NT2/D1 (cell line): ENCODE data around the gene HSPA8.
"Not testable (repeated sequence)": the region's sequence is repeated elsewhere in the genome, so short reads cannot be mapped to it uniquely, and the experiment has no call there.

Source experiments
- DNase-seq: peaks from one replicate; pipeline ENCODE4 v3.0.0-alpha.2; 2011; ENCODE audit warnings: low read depth, low spot score
- H3K27me3 ChIP-seq: 2 replicates; pipeline ENCODE4 v1.6.0; 2011; ENCODE audit warnings: mild to moderate bottlenecking; ENCODE audit not compliant: insufficient read length, insufficient read depth
- H3K36me3 ChIP-seq: 2 replicates; pipeline ENCODE4 v1.6.1; 2011; ENCODE audit warnings: mild to moderate bottlenecking, low read length, mixed read lengths; ENCODE audit not compliant: insufficient read depth, insufficient read length
- H3K4me1 ChIP-seq: 2 replicates; pipeline ENCODE4 v1.5.1; 2011; ENCODE audit not compliant: insufficient read depth, insufficient read length
- H3K4me3 ChIP-seq: 2 replicates; pipeline ENCODE4 v1.5.1; 2011; ENCODE audit warnings: low read depth; ENCODE audit not compliant: insufficient read length
- H3K9ac ChIP-seq: 2 replicates; pipeline ENCODE4 v1.6.0; 2011; ENCODE audit warnings: low read depth; ENCODE audit not compliant: insufficient read length
- H3K9me3 ChIP-seq: 2 replicates; pipeline ENCODE4 v1.5.1; 2011; ENCODE audit warnings: mild to moderate bottlenecking, low read length; ENCODE audit not compliant: insufficient read depth
- SUZ12 ChIP-seq: IDR thresholded peaks from 2 replicates; pipeline ENCODE4 v1.6.1; 2011; ENCODE audit not compliant: insufficient read length, insufficient read depth; ENCODE audit errors: extremely low read depth
- YY1 ChIP-seq: IDR thresholded peaks from 2 replicates; pipeline ENCODE4 v1.6.1; 2011; ENCODE audit not compliant: insufficient read length, insufficient read depth
- ZNF274 ChIP-seq: IDR thresholded peaks from 2 replicates; pipeline ENCODE4 v1.6.1; 2011; ENCODE audit warnings: mild to moderate bottlenecking, low read depth, low read length

HSPA8 gene

GRCh38 chr11:123098990-123099389 lies 37.1 kb upstream of the HSPA8 start:
- no peak for DNase-seq
- H3K4me1 ChIP-seq = no peaks in the 10 kb centered on the region
- H3K9ac ChIP-seq = no peak overlapping the region
- TF ChIP-seq SUZ12 (no peak), YY1 (no peak), ZNF274 (no peak)
- peaks cover 16% of the 10 kb centered on the region for H3K36me3 ChIP-seq
- no peaks in the 10 kb centered on the region for H3K27me3 ChIP-seq
- no peaks in the 10 kb centered on the region for H3K9me3 ChIP-seq
- no peak overlapping the region for H3K4me3 ChIP-seq

GRCh38 chr11:123093739-123094138 lies 31.8 kb upstream of the HSPA8 start:
- Histone ChIP-seq H3K4me1 (no peaks in the 10 kb centered on the region), H3K27me3 (no peaks in the 10 kb centered on the region), H3K36me3 (peaks cover 18% of the 10 kb centered on the region), H3K9ac (no peak overlapping the region), H3K4me3 (no peak overlapping the region), H3K9me3 (no peaks in the 10 kb centered on the region)
- DNase-seq = no peak
- TF ChIP-seq YY1 (no peak), SUZ12 (no peak), ZNF274 (no peak)

GRCh38 chr11:123091506-123091905 lies 29.6 kb upstream of the HSPA8 start:
- TF ChIP-seq YY1 = no peak
- TF ChIP-seq ZNF274 = no peak
- no peak for TF ChIP-seq SUZ12
- no peaks in the 10 kb centered on the region for H3K4me1 ChIP-seq
- no peak for DNase-seq
- H3K27me3 ChIP-seq = no peaks in the 10 kb centered on the region
- peaks cover 11% of the 10 kb centered on the region for H3K36me3 ChIP-seq
- H3K4me3 ChIP-seq = no peak overlapping the region
- H3K9ac ChIP-seq = no peak overlapping the region
- H3K9me3 ChIP-seq = no peaks in the 10 kb centered on the region

- not testable (repeated sequence) for H3K9ac ChIP-seq, H3K4me3 ChIP-seq, DNase-seq, H3K9me3 ChIP-seq, H3K27me3 ChIP-seq, H3K4me1 ChIP-seq, H3K36me3 ChIP-seq
Measured at GRCh38 chr11:123090168-123090567, 28.2 kb upstream of the HSPA8 start.

- not testable (repeated sequence) for H3K9ac ChIP-seq, H3K4me1 ChIP-seq, H3K4me3 ChIP-seq, H3K9me3 ChIP-seq, H3K27me3 ChIP-seq, DNase-seq
- H3K36me3 ChIP-seq = peaks cover 13% of the 10 kb centered on the region
Measured at GRCh38 chr11:123088896-123089295, 27.0 kb upstream of the HSPA8 start.

- DNase-seq, H3K9ac ChIP-seq, H3K4me1 ChIP-seq, H3K27me3 ChIP-seq, H3K4me3 ChIP-seq, H3K9me3 ChIP-seq: not testable (repeated sequence)
- peaks cover 16% of the 10 kb centered on the region for H3K36me3 ChIP-seq
Measured at GRCh38 chr11:123087657-123088056, 25.7 kb upstream of the HSPA8 start.

GRCh38 chr11:123086305-123086704 lies 24.4 kb upstream of the HSPA8 start:
- no peaks in the 10 kb centered on the region for H3K4me1 ChIP-seq
- no peak for TF ChIP-seq SUZ12
- H3K9me3 ChIP-seq = peaks cover 4% of the 10 kb centered on the region; the same call in 1 of the 2 replicates
- DNase-seq = no peak
- H3K36me3 ChIP-seq = peaks cover 13% of the 10 kb centered on the region
- H3K27me3 ChIP-seq = no peaks in the 10 kb centered on the region
- H3K4me3 ChIP-seq = no peak overlapping the region
- no peak overlapping the region for H3K9ac ChIP-seq

- Histone ChIP-seq H3K9me3 (peaks cover 4% of the 10 kb centered on the region; the same call in 1 of the 2 replicates), H3K4me3 (no peak overlapping the region), H3K27me3 (no peaks in the 10 kb centered on the region), H3K36me3 (peaks cover 13% of the 10 kb centered on the region), H3K4me1 (no peaks in the 10 kb centered on the region), H3K9ac (no peak overlapping the region)
- TF ChIP-seq ZNF274 (no peak), SUZ12 (no peak), YY1 (no peak)
- no peak for DNase-seq
Measured at GRCh38 chr11:123085497-123085896, 23.6 kb upstream of the HSPA8 start.
